Uterus (tissue), 2 donors: ENCODE measurements around the gene PPP1R3F.

Experiments
- CTCF ChIP-seq, 4 experiments: fragments of 200-600 bp in 2 of 4; fragments of 450-650 bp in 2 of 4; sonication (generic) in 2 of 4; IDR thresholded peaks; one replicate each; pipeline ENCODE4 v1.5.1; 2016 to 2019; ENCODE audit warnings: antibody characterized with exemption in 4 of 4, mild to moderate bottlenecking in 2 of 4, moderate library complexity in 1 of 4
- POLR2A ChIP-seq, 2 donors: fragments of 450-650 bp; IDR thresholded peaks; one replicate each; pipeline ENCODE4 v1.6.1; 2016; ENCODE audit warnings: antibody characterized with exemption in 2 of 2, mild to moderate bottlenecking in 1 of 2, moderate library complexity in 1 of 2

DNA sequence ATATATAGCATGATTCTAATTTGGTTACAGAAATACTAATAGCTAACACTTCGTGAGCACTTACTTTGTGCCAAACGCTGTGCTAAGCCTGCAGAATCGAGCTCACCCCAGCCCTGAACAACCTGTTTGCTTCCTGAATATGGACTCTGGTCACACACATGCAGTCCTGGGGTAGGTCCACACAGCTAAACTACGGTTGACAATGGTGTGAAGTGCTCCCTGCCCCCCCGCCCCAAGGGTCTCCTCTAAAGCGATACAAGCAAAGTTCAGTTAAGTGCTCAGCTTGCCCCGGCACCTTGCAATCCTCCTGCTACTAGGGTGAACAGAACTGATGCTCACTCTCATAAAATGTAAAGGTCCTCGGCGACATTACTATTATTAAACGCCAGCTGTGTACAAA is 6.0 kb upstream of the PPP1R3F start:
- TF ChIP-seq CTCF (IDR thresholded peaks at IDR 0.05) (no peak), POLR2A (IDR thresholded peaks at IDR 0.05) (no peak)
